Neural crest cell (in vitro differentiated cells): ENCODE results near the gene PCDHGB4. TPM values are rescaled to one million over a fixed set of nuclear protein-coding genes. Genes with fewer than 3 reads are reported as not detected.

Experiments used
- DNase-seq: peaks from one replicate; pipeline ENCODE4 v3.0.0; 2021; ENCODE audit warnings: low read depth, mixed read lengths, low spot score
- H3K27ac Mint-ChIP-seq: one replicate; pipeline ENCODE4 v1.8.0; 2021; ENCODE audit warnings: mild to moderate bottlenecking, mixed read lengths; ENCODE audit not compliant: unreplicated experiment
- H3K27me3 Mint-ChIP-seq: 2 replicates; pipeline ENCODE4 v1.8.0; 2021; ENCODE audit warnings: low read depth, mild to moderate bottlenecking, mixed read lengths
- H3K36me3 Mint-ChIP-seq: 2 replicates; pipeline ENCODE4 v1.8.0; 2021; ENCODE audit warnings: low read depth, mild to moderate bottlenecking, mixed read lengths
- H3K4me1 Mint-ChIP-seq: 2 replicates; pipeline ENCODE4 v1.8.0; 2021; ENCODE audit warnings: mixed read lengths
- H3K4me3 Mint-ChIP-seq: one replicate; pipeline ENCODE4 v1.8.0; 2021; ENCODE audit warnings: mild to moderate bottlenecking, mixed read lengths
- H3K9me3 Mint-ChIP-seq: 2 replicates; pipeline ENCODE4 v1.8.0; 2021; ENCODE audit warnings: mixed read lengths
- CTCF ChIP-seq: fragments of 200-600 bp; sonication (generic); conservative IDR thresholded peaks from 2 replicates; pipeline ENCODE4 v1.5.0; 2021; ENCODE audit warnings: antibody characterized with exemption, mild to moderate bottlenecking
- total RNA-seq: library from RNA; stranded (reverse); gene quantifications from 2 replicates; pipeline ENCODE4 v1.2.1, GENCODE V29; 2021

Gene PCDHGB4
- total RNA-seq, 1 donor from 2014 or later, result 4.2 TPM

GRCh38 chr5:141403387-141403786 is 15.9 kb downstream of the PCDHGB4 start:
- H3K9me3 Mint-ChIP-seq, result peaks cover 32% of the 10 kb centered on the region

DNA sequence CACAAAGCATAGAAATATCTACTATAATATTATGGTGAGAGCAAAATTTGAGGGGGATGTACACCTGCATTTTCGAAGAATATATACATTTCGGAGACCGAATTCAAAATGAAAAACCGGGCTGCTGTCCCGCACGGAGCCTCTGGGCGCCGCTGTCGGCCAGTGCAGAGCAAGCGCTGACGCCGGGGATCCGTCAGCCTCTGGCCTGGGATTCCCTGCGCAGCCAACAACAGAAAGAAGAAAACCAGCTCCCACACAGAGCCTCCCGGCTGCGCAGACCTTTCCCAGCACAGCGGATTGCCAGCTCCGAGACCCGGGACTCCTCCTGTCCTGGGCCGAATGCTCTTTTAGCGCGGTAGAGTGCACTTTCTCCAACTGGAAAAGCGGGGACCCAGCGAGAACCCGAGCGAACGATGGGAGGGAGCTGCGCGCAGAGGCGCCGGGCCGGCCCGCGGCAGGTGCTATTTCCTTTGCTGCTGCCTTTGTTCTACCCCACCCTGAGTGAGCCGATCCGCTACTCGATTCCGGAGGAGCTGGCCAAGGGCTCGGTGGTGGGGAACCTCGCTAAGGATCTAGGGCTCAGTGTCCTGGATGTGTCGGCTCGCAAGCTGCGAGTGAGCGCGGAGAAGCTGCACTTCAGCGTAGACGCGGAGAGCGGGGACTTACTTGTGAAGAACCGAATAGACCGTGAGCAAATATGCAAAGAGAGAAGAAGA is 20.4 kb downstream of the PCDHGB4 start, which contains the start of gene PCDHGB6:
Gene PCDHGB6 (plus strand): TSS at position 232 of the 716 bp plus-strand sequence. CDS start 182 bp downstream, at position 414.
- H3K4me3 Mint-ChIP-seq, result peak within 1 kb of the TSS; percentile 91
- H3K4me1 Mint-ChIP-seq, result peaks cover 30% of the 10 kb centered on the region
- H3K36me3 Mint-ChIP-seq, result peaks cover 49% of the 10 kb centered on the region
- peaks cover 16% of the 10 kb centered on the region for H3K27me3 Mint-ChIP-seq
- peak within 1 kb of the TSS; percentile 97 for H3K27ac Mint-ChIP-seq
- TF ChIP-seq CTCF, result peak; percentile 82
- peak; percentile 81 for DNase-seq
- H3K9me3 Mint-ChIP-seq, result peaks cover 34% of the 10 kb centered on the region

More at GRCh38 chr5:141403387-141403786, 15.9 kb downstream of the PCDHGB4 start:
- no peak for TF ChIP-seq CTCF
- no peak overlapping the region for H3K4me3 Mint-ChIP-seq
- H3K27ac Mint-ChIP-seq, result no peak overlapping the region
- peaks cover 36% of the 10 kb centered on the region for H3K36me3 Mint-ChIP-seq
- peaks cover 2% of the 10 kb centered on the region for H3K27me3 Mint-ChIP-seq
- peaks cover 10% of the 10 kb centered on the region for H3K4me1 Mint-ChIP-seq
- no peak for DNase-seq

DNA sequence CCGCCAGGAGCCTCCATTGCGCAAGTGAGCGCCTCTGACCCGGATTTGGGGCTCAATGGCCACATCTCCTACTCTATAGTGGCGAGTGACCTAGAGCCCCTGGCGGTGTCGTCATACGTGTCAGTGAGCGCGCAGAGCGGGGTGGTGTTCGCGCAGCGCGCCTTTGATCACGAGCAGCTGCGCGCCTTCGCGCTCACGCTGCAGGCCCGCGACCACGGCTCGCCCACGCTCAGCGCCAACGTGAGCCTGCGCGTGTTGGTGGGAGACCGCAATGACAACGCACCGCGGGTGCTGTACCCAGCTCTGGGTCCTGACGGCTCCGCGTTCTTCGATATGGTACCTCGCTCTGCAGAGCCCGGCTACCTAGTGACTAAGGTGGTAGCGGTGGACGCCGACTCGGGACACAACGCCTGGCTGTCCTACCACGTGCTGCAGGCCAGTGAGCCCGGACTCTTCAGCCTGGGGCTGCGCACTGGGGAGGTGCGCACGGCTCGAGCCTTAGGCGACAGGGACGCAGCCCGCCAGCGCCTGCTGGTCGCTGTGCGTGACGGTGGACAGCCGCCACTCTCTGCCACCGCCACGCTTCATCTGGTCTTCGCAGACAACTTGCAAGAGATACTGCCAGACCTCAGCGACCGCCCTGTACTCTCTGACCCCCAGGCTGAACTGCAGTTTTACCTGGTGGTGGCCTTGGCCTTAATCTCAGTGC is 22.3 kb downstream of the PCDHGB4 start:
- Mint-ChIP-seq H3K27me3 (peaks cover 22% of the 10 kb centered on the region), H3K36me3 (peaks cover 62% of the 10 kb centered on the region)
- DNase-seq, result no peak

DNA sequence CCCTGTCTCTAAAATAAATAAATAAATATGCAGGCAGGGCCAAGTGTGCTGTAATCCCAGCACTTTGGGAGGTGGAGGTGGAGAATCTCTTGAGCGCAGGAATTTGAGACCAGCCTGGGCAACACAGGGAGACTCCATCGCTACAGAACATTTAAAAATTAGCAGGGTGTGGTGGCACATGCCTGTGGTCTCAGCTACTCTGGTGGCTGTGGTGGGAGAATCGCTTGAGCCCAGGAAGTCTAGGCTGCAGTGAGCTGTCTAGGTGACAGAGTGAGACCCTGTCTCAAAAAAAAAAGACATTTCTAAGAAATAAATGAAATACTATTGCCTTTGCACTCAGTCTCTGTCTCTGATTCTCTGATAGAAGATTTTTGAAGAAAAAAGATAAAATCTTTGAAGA is 24.1 kb downstream of the PCDHGB4 start:
- Mint-ChIP-seq H3K9me3 (peaks cover 32% of the 10 kb centered on the region), H3K4me3 (peak overlapping the region; percentile 31), H3K36me3 (peaks cover 69% of the 10 kb centered on the region), H3K27ac (no peak overlapping the region), H3K27me3 (peaks cover 22% of the 10 kb centered on the region), H3K4me1 (peaks cover 44% of the 10 kb centered on the region)
- TF ChIP-seq CTCF, result no peak
- no peak for DNase-seq

More for the DNA sequence above, 22.3 kb downstream of the PCDHGB4 start:
- H3K27ac Mint-ChIP-seq, result no peak overlapping the region
- peak overlapping the region; percentile 81 for H3K4me3 Mint-ChIP-seq
- TF ChIP-seq CTCF, result no peak
- peaks cover 44% of the 10 kb centered on the region for H3K4me1 Mint-ChIP-seq
- H3K9me3 Mint-ChIP-seq, result peaks cover 33% of the 10 kb centered on the region

GRCh38 chr5:141412854-141413539 is 25.5 kb downstream of the PCDHGB4 start, which contains the start of gene PCDHGA10:
TSS of gene PCDHGA10 (plus strand) at chr5:141412987. CDS start at chr5:141413176, 189 bp downstream.
- Mint-ChIP-seq H3K4me1 (peaks cover 38% of the 10 kb centered on the region), H3K27ac (peak within 1 kb of the TSS; percentile 75), H3K4me3 (peak within 1 kb of the TSS; percentile 94), H3K27me3 (peaks cover 22% of the 10 kb centered on the region), H3K9me3 (peaks cover 34% of the 10 kb centered on the region), H3K36me3 (peaks cover 73% of the 10 kb centered on the region)
- TF ChIP-seq CTCF, result peak; percentile 76
- DNase-seq, result peak; percentile 37
